ENCODE results near the gene MAD2L2.

DNA sequence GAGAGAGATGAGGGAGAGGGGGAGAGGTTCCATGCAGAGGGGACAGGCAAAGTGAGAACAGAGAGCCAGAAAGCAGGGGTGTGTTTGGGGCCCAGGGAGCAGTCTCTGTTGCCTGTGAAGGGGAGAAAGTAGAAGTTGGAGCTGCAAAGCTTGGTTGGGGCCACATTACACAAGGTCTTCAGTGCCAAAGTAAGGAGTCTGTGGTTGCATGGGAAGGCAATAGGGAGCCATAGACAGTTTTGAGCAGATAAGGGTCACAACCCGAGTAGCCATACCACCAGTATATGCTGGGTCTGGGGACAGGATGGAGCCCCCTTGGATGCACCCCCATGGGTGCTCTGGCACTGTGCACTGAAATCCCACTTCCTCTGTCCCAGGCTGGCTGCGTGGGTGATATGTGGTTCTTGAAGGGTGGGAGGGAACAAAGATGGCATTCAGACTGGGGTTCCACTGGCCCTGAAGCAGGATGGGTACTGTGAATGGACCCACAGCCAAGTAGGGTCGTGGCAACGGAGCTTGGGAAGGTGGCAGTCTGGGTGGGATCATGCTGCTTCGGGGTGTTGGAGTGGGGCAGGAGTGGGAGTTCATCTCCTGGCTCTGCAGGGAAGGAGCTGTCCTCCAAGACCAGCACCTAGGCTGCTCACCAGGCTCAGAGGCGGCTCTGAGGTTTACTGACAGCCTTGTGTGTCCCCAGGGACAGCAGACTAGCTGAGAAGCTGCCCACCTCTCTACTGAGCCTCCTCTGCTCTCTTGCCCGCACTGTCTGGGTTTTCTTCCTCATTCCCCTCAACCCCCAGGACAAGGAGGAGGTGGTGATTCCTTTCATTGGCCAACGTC lies 22.6 kb upstream of the MAD2L2 start:
- TF ChIP-seq, protein P1, sequence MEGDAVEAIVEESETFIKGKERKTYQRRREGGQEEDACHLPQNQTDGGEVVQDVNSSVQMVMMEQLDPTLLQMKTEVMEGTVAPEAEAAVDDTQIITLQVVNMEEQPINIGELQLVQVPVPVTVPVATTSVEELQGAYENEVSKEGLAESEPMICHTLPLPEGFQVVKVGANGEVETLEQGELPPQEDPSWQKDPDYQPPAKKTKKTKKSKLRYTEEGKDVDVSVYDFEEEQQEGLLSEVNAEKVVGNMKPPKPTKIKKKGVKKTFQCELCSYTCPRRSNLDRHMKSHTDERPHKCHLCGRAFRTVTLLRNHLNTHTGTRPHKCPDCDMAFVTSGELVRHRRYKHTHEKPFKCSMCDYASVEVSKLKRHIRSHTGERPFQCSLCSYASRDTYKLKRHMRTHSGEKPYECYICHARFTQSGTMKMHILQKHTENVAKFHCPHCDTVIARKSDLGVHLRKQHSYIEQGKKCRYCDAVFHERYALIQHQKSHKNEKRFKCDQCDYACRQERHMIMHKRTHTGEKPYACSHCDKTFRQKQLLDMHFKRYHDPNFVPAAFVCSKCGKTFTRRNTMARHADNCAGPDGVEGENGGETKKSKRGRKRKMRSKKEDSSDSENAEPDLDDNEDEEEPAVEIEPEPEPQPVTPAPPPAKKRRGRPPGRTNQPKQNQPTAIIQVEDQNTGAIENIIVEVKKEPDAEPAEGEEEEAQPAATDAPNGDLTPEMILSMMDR (conservative IDR thresholded peaks at IDR 0.05; ENCODE audit: low read length) = no peak
- no peak for TF ChIP-seq EZH2phosphoT487 (IDR thresholded peaks at IDR 0.05; ENCODE audit: borderline replicate concordance)
